Peyer's patch (tissue), 4 donors: ENCODE measurements around the gene MARCHF7.

Experiments used
- CTCF ChIP-seq, 6 experiments: fragments of 450-650 bp in 4 of 6; fragments of 200-600 bp in 2 of 6; sonication (generic) in 1 of 6; IDR thresholded peaks; one replicate each; pipeline ENCODE4 v1.5.1; 2017 to 2019; ENCODE audit warnings: antibody characterized with exemption in 6 of 6, mild to moderate bottlenecking in 3 of 6, moderate library complexity in 1 of 6
- POLR2A ChIP-seq, 2 donors: fragments of 450-650 bp; IDR thresholded peaks; one replicate each; pipeline ENCODE4 v1.5.1; 2017; ENCODE audit warnings: antibody characterized with exemption in 2 of 2, mild to moderate bottlenecking in 2 of 2, moderate library complexity in 2 of 2

- TF ChIP-seq CTCF (IDR thresholded peaks at IDR 0.05): no peak
- no peak for TF ChIP-seq POLR2A (IDR thresholded peaks at IDR 0.05)
These were observed 41.3 kb upstream of the MARCHF7 start for GRCh38 chr2:159671047-159671446.
